ENCODE data around the gene MYO15B.

DNA sequence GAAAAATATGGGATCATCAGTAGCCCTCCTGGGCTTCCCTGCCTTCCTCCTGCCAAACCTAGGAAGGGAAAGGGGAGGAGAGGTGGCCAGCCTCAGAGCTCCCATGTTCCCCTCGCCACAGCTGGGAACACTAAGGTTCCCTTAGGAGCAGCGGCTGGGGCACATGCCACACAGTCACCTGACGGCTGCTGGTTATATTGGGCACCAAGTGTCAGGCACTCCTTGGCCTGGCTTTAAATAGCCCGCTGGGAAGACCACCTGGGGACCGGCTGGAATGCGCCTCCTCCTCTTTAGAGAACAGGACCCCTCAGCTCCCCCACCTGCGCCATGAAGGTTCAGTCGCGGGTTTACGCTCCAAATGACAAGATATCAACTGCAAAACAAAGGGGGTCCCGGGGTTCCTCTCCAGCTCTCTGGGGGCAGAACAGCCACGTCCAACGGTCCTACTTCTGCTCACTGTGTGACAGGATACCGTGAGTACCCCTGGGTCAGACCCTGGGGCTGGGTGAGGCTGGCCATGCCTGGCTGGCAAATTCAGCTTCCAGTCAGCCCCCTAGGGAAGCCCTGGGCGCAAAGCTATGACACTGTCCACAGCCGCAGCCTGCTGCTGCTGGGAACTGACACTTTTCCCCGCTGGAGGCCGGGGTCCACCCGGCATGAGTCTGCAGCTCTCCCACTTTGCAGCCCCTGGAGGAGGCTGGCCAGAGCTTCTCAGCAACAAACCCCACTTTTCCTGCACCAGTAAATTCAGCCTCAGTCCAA is 49.0 kb downstream of the MYO15B start:
- no peak for TF ChIP-seq POLR2A (IDR thresholded peaks at IDR 0.05; ENCODE audit: low read depth, low read length)
- TF ChIP-seq TAF1 (IDR thresholded peaks at IDR 0.05; ENCODE audit: borderline replicate concordance, low read depth, low read length) = no peak
